Measurements from ENCODE around the gene CENPQ.

- TF ChIP-seq CTCF (IDR thresholded peaks at IDR 0.05), result peak; percentile 18 to 82 (median 46)
- TF ChIP-seq POLR2A (IDR thresholded peaks at IDR 0.05), result no peak
These were observed 68.8 kb downstream of the CENPQ start for GRCh38 chr6:49531774-49532569.
